HEK293 (cell line): ENCODE results near the gene ATP2A2.
A peak's percentile ranks its signal among the peaks of the same experiment; 100 is the strongest.

Experiments used
- CTCF ChIA-PET: fragments of 350-600 bp; formaldehyde crosslinking; extraction: SDS; loops from one replicate; lab custom pipeline; 2021; ENCODE audit warnings: antibody characterized with exemption; lab: Yijun Ruan, JAX
- POLR2A ChIA-PET: fragments of 300-600 bp; formaldehyde crosslinking; extraction: SDS; loops from one replicate; lab custom pipeline; 2020; ENCODE audit warnings: antibody characterized with exemption, inconsistent platforms; lab: Yijun Ruan, JAX
- H3K27ac ChIP-seq: fragments of 200-500 bp; sonication (Bioruptor generic); 2 replicates; pipeline ENCODE4 v1.5.1; 2014; ENCODE audit warnings: low read depth, low read length, control low read depth, inconsistent platforms; ENCODE audit errors: extremely low read depth
- H3K36me3 ChIP-seq, 2 experiments: fragments of 200-500 bp in 1 of 2; sonication (Bioruptor generic) in 1 of 2; 1 replicate in 1 of 2; 2 replicates in 1 of 2; pipeline ENCODE4 v1.5.1; 2014 to 2017; ENCODE audit warnings: inconsistent platforms in 2 of 2, low read length in 2 of 2; ENCODE audit not compliant: control insufficient read depth in 2 of 2, insufficient read depth in 1 of 2
- H3K4me1 ChIP-seq: fragments of 200-500 bp; sonication (Bioruptor generic); 2 replicates; pipeline ENCODE4 v1.5.1; 2014; ENCODE audit warnings: mild to moderate bottlenecking, low read length, inconsistent platforms; ENCODE audit not compliant: control insufficient read depth, insufficient read depth
- H3K4me3 ChIP-seq: 2 replicates; pipeline ENCODE4 v1.5.1; 2011; ENCODE audit warnings: low read depth, mild to moderate bottlenecking, control low read depth, low read length, moderate library complexity
- H3K9me3 ChIP-seq: fragments of 200-500 bp; sonication (Bioruptor generic); 2 replicates; pipeline ENCODE4 v1.5.1; 2014; ENCODE audit warnings: low read depth, low read length, inconsistent platforms; ENCODE audit not compliant: control insufficient read depth, insufficient read depth
- ATF2 ChIP-seq: fragments of 450-650 bp; formaldehyde crosslinking; IDR thresholded peaks from 2 replicates; pipeline ENCODE4 v1.5.1; 2016; ENCODE audit warnings: missing biosample characterization, missing genetic modification characterization, low read depth
- BCL11B ChIP-seq: fragments of 450-650 bp; formaldehyde crosslinking; IDR thresholded peaks from 2 replicates; pipeline ENCODE4 v1.5.1; 2016; ENCODE audit warnings: low read depth, missing biosample characterization, missing genetic modification characterization
- EGR2 ChIP-seq: fragments of 450-650 bp; formaldehyde crosslinking; IDR thresholded peaks from 2 replicates; pipeline ENCODE4 v1.5.1; 2016; ENCODE audit warnings: low read depth, missing biosample characterization, missing genetic modification characterization
- KLF10 ChIP-seq: fragments of 450-650 bp; IDR thresholded peaks from 2 replicates; pipeline ENCODE4 v1.5.1; 2018; ENCODE audit warnings: missing biosample characterization, mild to moderate bottlenecking, missing genetic modification characterization
- KLF8 ChIP-seq: fragments of 450-650 bp; formaldehyde crosslinking; IDR thresholded peaks from 2 replicates; pipeline ENCODE4 v1.5.1; 2016; ENCODE audit warnings: missing biosample characterization, missing genetic modification characterization
- KLF9 ChIP-seq: fragments of 450-650 bp; formaldehyde crosslinking; IDR thresholded peaks from 2 replicates; pipeline ENCODE4 v1.5.1; 2016; ENCODE audit warnings: missing biosample characterization, missing genetic modification characterization, low read depth
- MEIS1 ChIP-seq: sonication (generic); formaldehyde crosslinking; IDR thresholded peaks from 2 replicates; pipeline ENCODE4 v1.8.1; 2022; ENCODE audit warnings: missing genetic modification reagents, mild to moderate bottlenecking, borderline replicate concordance
- PRDM1 ChIP-seq: fragments of 450-650 bp; formaldehyde crosslinking; IDR thresholded peaks from 2 replicates; pipeline ENCODE4; 2016; ENCODE audit warnings: missing biosample characterization, missing genetic modification characterization
- REPIN1 ChIP-seq: fragments of 450-650 bp; formaldehyde crosslinking; IDR thresholded peaks from 2 replicates; pipeline ENCODE4 v1.5.1; 2017; ENCODE audit warnings: missing biosample characterization, missing genetic modification characterization, low read depth
- SP3 ChIP-seq: fragments of 450-650 bp; formaldehyde crosslinking; IDR thresholded peaks from 2 replicates; pipeline ENCODE4 v1.5.1; 2016; ENCODE audit warnings: missing biosample characterization, missing genetic modification characterization
- SP7 ChIP-seq: fragments of 450-650 bp; formaldehyde crosslinking; IDR thresholded peaks from 2 replicates; pipeline ENCODE4 v1.5.1; 2016; ENCODE audit warnings: missing biosample characterization, missing genetic modification characterization
- YY1 ChIP-seq: fragments of 450-650 bp; formaldehyde crosslinking; IDR thresholded peaks from 2 replicates; pipeline ENCODE4 v1.5.1; 2018; ENCODE audit warnings: missing biosample characterization, missing genetic modification characterization
- ZEB2 ChIP-seq: fragments of 450-650 bp; formaldehyde crosslinking; IDR thresholded peaks from 2 replicates; pipeline ENCODE4 v1.5.1; 2016; ENCODE audit warnings: missing biosample characterization, missing genetic modification characterization
- ZFP69B ChIP-seq: fragments of 450-650 bp; formaldehyde crosslinking; IDR thresholded peaks from 2 replicates; pipeline ENCODE4 v1.5.1; 2016; ENCODE audit warnings: missing biosample characterization, missing genetic modification characterization
- ZNF121 ChIP-seq: fragments of 450-650 bp; formaldehyde crosslinking; IDR thresholded peaks from 2 replicates; pipeline ENCODE4 v1.5.1; 2016; ENCODE audit warnings: missing biosample characterization, missing genetic modification characterization
- ZNF133 ChIP-seq: fragments of 450-650 bp; formaldehyde crosslinking; IDR thresholded peaks from 2 replicates; pipeline ENCODE4 v1.5.1; 2016; ENCODE audit warnings: missing biosample characterization, missing genetic modification characterization
- ZNF239 ChIP-seq: fragments of 450-650 bp; formaldehyde crosslinking; IDR thresholded peaks from 2 replicates; pipeline ENCODE4 v1.5.1; 2016; ENCODE audit warnings: missing biosample characterization, missing genetic modification characterization
- ZNF248 ChIP-seq: fragments of 450-650 bp; formaldehyde crosslinking; IDR thresholded peaks from 2 replicates; pipeline ENCODE4 v1.5.1; 2017; ENCODE audit warnings: missing biosample characterization, missing genetic modification characterization
- ZNF311 ChIP-seq: fragments of 450-650 bp; formaldehyde crosslinking; IDR thresholded peaks from 2 replicates; pipeline ENCODE4 v1.5.1; 2017; ENCODE audit warnings: missing biosample characterization, missing genetic modification characterization, borderline replicate concordance
- ZNF366 ChIP-seq: fragments of 450-650 bp; formaldehyde crosslinking; conservative IDR thresholded peaks from 2 replicates; pipeline ENCODE4 v1.5.1; 2016; ENCODE audit warnings: missing biosample characterization, missing genetic modification characterization
- ZNF398 ChIP-seq: fragments of 450-650 bp; formaldehyde crosslinking; IDR thresholded peaks from 2 replicates; pipeline ENCODE4 v1.5.1; 2017; ENCODE audit warnings: missing biosample characterization, missing genetic modification characterization
- ZNF416 ChIP-seq: fragments of 450-650 bp; formaldehyde crosslinking; IDR thresholded peaks from 2 replicates; pipeline ENCODE4 v1.5.1; 2016; ENCODE audit warnings: missing biosample characterization, missing genetic modification characterization
- ZNF544 ChIP-seq: fragments of 450-650 bp; formaldehyde crosslinking; IDR thresholded peaks from 2 replicates; pipeline ENCODE4 v1.5.0; 2017; ENCODE audit warnings: missing biosample characterization, missing genetic modification characterization
- ZNF548 ChIP-seq: fragments of 450-650 bp; formaldehyde crosslinking; IDR thresholded peaks from 2 replicates; pipeline ENCODE4 v1.5.1; 2016; ENCODE audit warnings: missing biosample characterization, missing genetic modification characterization
- ZNF621 ChIP-seq: fragments of 450-650 bp; formaldehyde crosslinking; IDR thresholded peaks from 2 replicates; pipeline ENCODE4 v1.5.1; 2017; ENCODE audit warnings: missing biosample characterization, missing genetic modification characterization
- ZNF629 ChIP-seq: fragments of 450-650 bp; formaldehyde crosslinking; IDR thresholded peaks from 2 replicates; pipeline ENCODE4 v1.5.1; 2017; ENCODE audit warnings: missing biosample characterization, missing genetic modification characterization
- ZNF654 ChIP-seq: fragments of 450-650 bp; formaldehyde crosslinking; IDR thresholded peaks from 2 replicates; pipeline ENCODE4 v1.5.1; 2016; ENCODE audit warnings: low read depth, missing biosample characterization, missing genetic modification characterization
- ZNF660 ChIP-seq: fragments of 450-650 bp; IDR thresholded peaks from 2 replicates; pipeline ENCODE4 v1.5.1; 2018; ENCODE audit warnings: missing biosample characterization, mild to moderate bottlenecking, missing genetic modification characterization
- ZNF777 ChIP-seq: fragments of 450-650 bp; formaldehyde crosslinking; IDR thresholded peaks from 2 replicates; pipeline ENCODE4 v1.5.1; 2017; ENCODE audit warnings: missing biosample characterization, missing genetic modification characterization, borderline replicate concordance
- ZNF785 ChIP-seq: fragments of 450-650 bp; formaldehyde crosslinking; IDR thresholded peaks from 2 replicates; pipeline ENCODE4 v1.5.1; 2016; ENCODE audit warnings: missing biosample characterization, missing genetic modification characterization
- TF ChIP-seq, protein P1 (sequence below): fragments of 450-650 bp; formaldehyde crosslinking; IDR thresholded peaks from 2 replicates; pipeline ENCODE4 v1.5.1; 2016; ENCODE audit warnings: missing biosample characterization, missing genetic modification characterization

Gene ATP2A2

DNA sequence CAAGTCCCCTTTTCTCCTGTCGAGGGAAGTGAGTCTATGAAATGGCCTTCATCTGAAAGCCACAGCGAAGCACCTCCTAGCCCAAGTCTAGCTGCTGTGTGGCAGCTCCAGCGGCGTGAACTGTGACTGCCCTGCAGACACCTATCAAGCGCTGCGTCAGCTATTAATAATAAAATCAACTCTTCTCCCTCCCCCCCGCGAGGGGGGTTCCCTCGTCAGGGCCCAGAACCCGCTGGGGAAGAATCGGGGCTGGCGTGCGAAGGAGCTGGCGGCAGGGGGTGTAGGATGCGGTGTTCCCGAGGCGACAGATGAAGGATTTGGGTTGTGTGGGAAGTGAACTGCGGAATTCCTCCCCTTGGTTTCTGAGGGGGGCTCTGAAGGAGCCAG is 662 bp upstream of the ATP2A2 start (continued):
- TF ChIP-seq ZNF398 (peak; percentile 98), ZNF621 (tag by site-specific recombination) (no peak)

DNA sequence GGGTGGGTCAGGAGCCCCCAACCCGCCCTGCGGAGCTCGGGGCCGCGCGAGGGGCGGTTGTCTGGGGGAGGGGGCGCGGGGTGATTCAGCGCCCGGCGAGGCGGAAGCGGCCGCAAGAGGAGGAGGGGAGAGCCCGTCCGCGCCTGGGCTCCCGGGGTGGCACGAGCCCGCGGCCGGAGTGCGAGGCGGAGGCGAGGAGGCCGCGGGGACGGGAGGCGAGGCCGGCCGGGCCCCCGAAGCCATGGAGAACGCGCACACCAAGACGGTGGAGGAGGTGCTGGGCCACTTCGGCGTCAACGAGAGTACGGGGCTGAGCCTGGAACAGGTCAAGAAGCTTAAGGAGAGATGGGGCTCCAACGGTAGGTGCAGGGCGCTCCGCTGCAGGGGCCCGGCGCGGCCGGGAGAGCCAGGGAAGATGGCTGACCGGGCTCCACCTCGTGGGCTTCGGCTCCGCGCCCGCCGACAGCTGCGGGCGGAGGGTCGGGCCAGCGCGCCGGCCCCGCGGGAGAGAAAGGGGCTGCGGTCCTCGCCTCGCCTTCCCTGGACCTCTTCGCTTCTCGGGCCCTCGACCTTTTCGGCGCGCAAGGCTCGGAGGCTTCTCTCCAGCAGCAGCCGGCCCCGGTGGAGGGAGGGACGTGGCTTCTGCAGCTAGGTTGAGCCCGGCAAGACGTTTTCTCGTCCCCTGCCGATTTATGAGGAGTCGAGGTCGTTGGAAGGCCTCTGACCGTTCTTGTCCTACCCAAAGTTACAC is 677 bp downstream of the ATP2A2 start:
- ChIA-PET CTCF (interaction anchor here (0.8 to 2.4 kb wide), 2 partner anchors 12 to 31 kb away, joined by 3 to 11 read pairs; no protein-coding TSS in a partner anchor), POLR2A (interaction anchor here (0.5 to 3.1 kb wide), 9 partner anchors 10 to 160 kb away, joined by 3 to 18 read pairs (median 4); partner anchors contain the start of gene IFT81)
- no peaks in the 10 kb centered on the region for H3K9me3 ChIP-seq
- peaks cover 18% of the 10 kb centered on the region for H3K4me1 ChIP-seq
- H3K36me3 ChIP-seq: peaks cover 11 to 41% of the 10 kb centered on the region in 2 experiments; a peak in 2 of 3 replicates
- peak overlapping the region; percentile 97 for H3K27ac ChIP-seq
- H3K4me3 ChIP-seq: peak overlapping the region; percentile 92
- TF ChIP-seq BCL11B (tag by site-specific recombination) (0 out of 2 replicates have a peak, but pooled peaks have one; percentile 15), ZNF660 (tag by site-specific recombination) (peak; percentile 64), KLF10 (tag by site-specific recombination) (0 out of 2 replicates have a peak, but pooled peaks have one; percentile 3), ZNF311 (tag by site-specific recombination) (no peak), REPIN1 (tag by site-specific recombination) (peak; percentile 64; the same call in 1 of the 2 replicates), EGR2 (no peak), ZNF133 (tag by site-specific recombination) (peak; percentile 38; the same call in 1 of the 2 replicates), ZFP69B (tag by site-specific recombination) (0 out of 2 replicates have a peak, but pooled peaks have one; percentile 39), ZEB2 (0 out of 2 replicates have a peak, but pooled peaks have one; percentile 24), KLF8 (peak; percentile 54), ZNF777 (tag by site-specific recombination) (no peak), ZNF548 (tag by site-specific recombination) (no peak), MEIS1 (CRISPR knock-in tag) (no peak), ZNF416 (no peak), YY1 (tag by site-specific recombination) (peak; percentile 90), SP7 (tag by site-specific recombination) (peak; percentile 25; the same call in 1 of the 2 replicates), ZNF366 (peak; percentile 59), ZNF785 (peak; percentile 76; the same call in 1 of the 2 replicates), ATF2 (tag by site-specific recombination) (no peak), ZNF654 (tag by site-specific recombination) (no peak), ZNF121 (tag by site-specific recombination) (0 out of 2 replicates have a peak, but pooled peaks have one; percentile 60), ZNF544 (no peak), PRDM1 (tag by site-specific recombination) (peak; percentile 4; the same call in 1 of the 2 replicates), SP3 (tag by site-specific recombination) (peak; percentile 56), ZNF248 (no peak), ZNF629 (tag by site-specific recombination) (no peak), ZNF239 (tag by site-specific recombination) (no peak), KLF9 (0 out of 2 replicates have a peak, but pooled peaks have one; percentile 9)
- TF ChIP-seq, protein P1, sequence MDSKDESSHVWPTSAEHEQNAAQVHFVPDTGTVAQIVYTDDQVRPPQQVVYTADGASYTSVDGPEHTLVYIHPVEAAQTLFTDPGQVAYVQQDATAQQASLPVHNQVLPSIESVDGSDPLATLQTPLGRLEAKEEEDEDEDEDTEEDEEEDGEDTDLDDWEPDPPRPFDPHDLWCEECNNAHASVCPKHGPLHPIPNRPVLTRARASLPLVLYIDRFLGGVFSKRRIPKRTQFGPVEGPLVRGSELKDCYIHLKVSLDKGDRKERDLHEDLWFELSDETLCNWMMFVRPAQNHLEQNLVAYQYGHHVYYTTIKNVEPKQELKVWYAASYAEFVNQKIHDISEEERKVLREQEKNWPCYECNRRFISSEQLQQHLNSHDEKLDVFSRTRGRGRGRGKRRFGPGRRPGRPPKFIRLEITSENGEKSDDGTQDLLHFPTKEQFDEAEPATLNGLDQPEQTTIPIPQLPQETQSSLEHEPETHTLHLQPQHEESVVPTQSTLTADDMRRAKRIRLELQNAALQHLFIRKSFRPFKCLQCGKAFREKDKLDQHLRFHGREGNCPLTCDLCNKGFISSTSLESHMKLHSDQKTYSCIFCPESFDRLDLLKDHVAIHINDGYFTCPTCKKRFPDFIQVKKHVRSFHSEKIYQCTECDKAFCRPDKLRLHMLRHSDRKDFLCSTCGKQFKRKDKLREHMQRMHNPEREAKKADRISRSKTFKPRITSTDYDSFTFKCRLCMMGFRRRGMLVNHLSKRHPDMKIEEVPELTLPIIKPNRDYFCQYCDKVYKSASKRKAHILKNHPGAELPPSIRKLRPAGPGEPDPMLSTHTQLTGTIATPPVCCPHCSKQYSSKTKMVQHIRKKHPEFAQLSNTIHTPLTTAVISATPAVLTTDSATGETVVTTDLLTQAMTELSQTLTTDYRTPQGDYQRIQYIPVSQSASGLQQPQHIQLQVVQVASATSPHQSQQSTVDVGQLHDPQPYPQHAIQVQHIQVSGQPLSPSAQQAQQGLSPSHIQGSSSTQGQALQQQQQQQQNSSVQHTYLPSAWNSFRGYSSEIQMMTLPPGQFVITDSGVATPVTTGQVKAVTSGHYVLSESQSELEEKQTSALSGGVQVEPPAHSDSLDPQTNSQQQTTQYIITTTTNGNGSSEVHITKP (tag by site-specific recombination): no peak
